Dedifferentiated amniotic fluid mesenchymal stem cell (primary cell): ENCODE measurements around the gene IZUMO4.

ENCODE experiments used
- DNase-seq: peaks from one replicate; pipeline ENCODE4 v3.0.0-alpha.2; 2016; ENCODE audit errors: extremely low spot score

The IZUMO4 gene

GRCh38 chr19:2108251-2109016 is 11.7 kb downstream of the IZUMO4 start:
- DNase-seq = no peak

- DNase-seq = no peak
Observed at GRCh38 chr19:2109046-2109864, 12.5 kb downstream of the IZUMO4 start.

- DNase-seq = no peak
Observed at GRCh38 chr19:2110822-2111221, 14.1 kb downstream of the IZUMO4 start.

GRCh38 chr19:2111425-2111824 is 14.7 kb downstream of the IZUMO4 start:
- DNase-seq = no peak

- DNase-seq = no peak
Observed at GRCh38 chr19:2111886-2112285, 15.2 kb downstream of the IZUMO4 start.

- no peak for DNase-seq
Observed at GRCh38 chr19:2112516-2113320, 16.0 kb downstream of the IZUMO4 start.

GRCh38 chr19:2113439-2114211 is 16.9 kb downstream of the IZUMO4 start:
- no peak for DNase-seq

- DNase-seq = no peak
Observed at GRCh38 chr19:2114218-2114617, 17.5 kb downstream of the IZUMO4 start.

- DNase-seq = no peak
Observed at GRCh38 chr19:2114821-2115220, 18.1 kb downstream of the IZUMO4 start.

GRCh38 chr19:2115324-2115723 is 18.6 kb downstream of the IZUMO4 start:
- DNase-seq = no peak

- no peak for DNase-seq
Observed at GRCh38 chr19:2115911-2116426, 19.3 kb downstream of the IZUMO4 start.

- DNase-seq = no peak
Observed at GRCh38 chr19:2116507-2116906, 19.8 kb downstream of the IZUMO4 start.

GRCh38 chr19:2117215-2117960 is 20.7 kb downstream of the IZUMO4 start:
- DNase-seq = no peak

GRCh38 chr19:2118438-2118837 is 21.7 kb downstream of the IZUMO4 start:
- no peak for DNase-seq

GRCh38 chr19:2119921-2120785 is 23.4 kb downstream of the IZUMO4 start:
- no peak for DNase-seq

- DNase-seq = no peak
Observed at GRCh38 chr19:2120821-2121220, 24.1 kb downstream of the IZUMO4 start.

- DNase-seq = no peak
Observed at GRCh38 chr19:2121416-2122051, 24.8 kb downstream of the IZUMO4 start.

- DNase-seq = no peak
Observed at GRCh38 chr19:2122251-2122650, 25.5 kb downstream of the IZUMO4 start.

- DNase-seq = no peak
Observed at GRCh38 chr19:2122982-2123381, 26.3 kb downstream of the IZUMO4 start.
